Cardiac septum (tissue), 1 donor: ENCODE measurements around the gene POU6F2. TPM values are rescaled to one million over a fixed set of nuclear protein-coding genes. Genes with fewer than 3 reads are reported as not detected.
"Not testable (repeated sequence)": the region's sequence is repeated elsewhere in the genome, so short reads cannot be mapped to it uniquely, and the experiment has no call there.

Experiments used
- DNase-seq: peaks from one replicate; pipeline ENCODE4 v3.0.0-alpha.2; 2020; ENCODE audit warnings: low spot score
- intact Hi-C: fragments of 100-400 bp; cut with DNase I; formaldehyde crosslinking; loops from one replicate; pipeline ENCODE4 v1.14.0; 2022
- total RNA-seq: library from RNA; stranded (reverse); fragmentation: NEBNext Ultra II Directional; extraction: Animal tissue kit (Norgen Biotek cat#: 25700); gene quantifications from one replicate; pipeline ENCODE4 v1.2.1, GENCODE V29; 2021
- donor health status: DM: no; HTN: no; CAD: no.

Gene POU6F2
- total RNA-seq, 1 donor from 2014 or later: 0.19 TPM

GRCh38 chr7:39321245-39321644 lies 343.5 kb downstream of the POU6F2 start:
- intact Hi-C loops: no loop called here
- DNase-seq: no peak

- intact Hi-C loops: no loop called here
- DNase-seq: no peak
These were observed 344.3 kb downstream of the POU6F2 start for GRCh38 chr7:39321909-39322498.

GRCh38 chr7:39324139-39324760 lies 346.5 kb downstream of the POU6F2 start:
- intact Hi-C loops: no loop called here
- DNase-seq: no peak

- DNase-seq, intact Hi-C loops: not testable (repeated sequence)
These were observed 353.9 kb downstream of the POU6F2 start for GRCh38 chr7:39331607-39332006.

GRCh38 chr7:39332142-39332541 lies 354.4 kb downstream of the POU6F2 start:
- intact Hi-C loops: no loop called here
- no peak for DNase-seq

- intact Hi-C loops: no loop called here
- DNase-seq: no peak
These were observed 356.0 kb downstream of the POU6F2 start for GRCh38 chr7:39333701-39334100.

GRCh38 chr7:39336442-39336841 lies 358.7 kb downstream of the POU6F2 start:
- no peak for DNase-seq
- intact Hi-C loops: no loop called here

GRCh38 chr7:39338716-39339115 lies 361.0 kb downstream of the POU6F2 start:
- intact Hi-C loops: no loop called here
- no peak for DNase-seq

- intact Hi-C loops: no loop called here
- DNase-seq: no peak
These were observed 361.9 kb downstream of the POU6F2 start for GRCh38 chr7:39339591-39339990.

GRCh38 chr7:39341083-39341482 lies 363.4 kb downstream of the POU6F2 start:
- no peak for DNase-seq
- intact Hi-C loops: no loop called here

- intact Hi-C loops: no loop called here
- DNase-seq: no peak
These were observed 365.1 kb downstream of the POU6F2 start for GRCh38 chr7:39342763-39343162.

GRCh38 chr7:39349452-39350123 lies 371.9 kb downstream of the POU6F2 start:
- intact Hi-C loops: no loop called here
- DNase-seq: no peak

GRCh38 chr7:39353615-39354376 lies 376.1 kb downstream of the POU6F2 start:
- intact Hi-C loops: no loop called here
- no peak for DNase-seq

GRCh38 chr7:39355664-39356063 lies 378.0 kb downstream of the POU6F2 start:
- no peak for DNase-seq
- intact Hi-C loops: no loop called here

- no peak for DNase-seq
- intact Hi-C loops: no loop called here
These were observed 378.6 kb downstream of the POU6F2 start for GRCh38 chr7:39356172-39356925.

- no peak for DNase-seq
- intact Hi-C loops: no loop called here
These were observed 379.9 kb downstream of the POU6F2 start for GRCh38 chr7:39357648-39358047.

- no peak for DNase-seq
- intact Hi-C loops: no loop called here
These were observed 382.3 kb downstream of the POU6F2 start for GRCh38 chr7:39360038-39360437.

GRCh38 chr7:39360766-39361165 lies 383.1 kb downstream of the POU6F2 start:
- intact Hi-C loops: no loop called here
- DNase-seq: no peak

- DNase-seq: no peak
- intact Hi-C loops: no loop called here
These were observed 388.1 kb downstream of the POU6F2 start for GRCh38 chr7:39365751-39366295.
